SK-N-SH treated with all-trans-retinoic acid at 6 μM for 48 hours (cell line): ENCODE results near the gene KRT20.

Experiments used
- ATAC-seq: fragments of 200-7000 bp; cut with Tn5 transposase; 3 replicates; pipeline ENCODE4 v1.9.1; 2020; ENCODE audit warnings: mild to moderate bottlenecking, moderate library complexity
- ARNTL ChIP-seq: fragments of 450-650 bp; formaldehyde crosslinking; IDR thresholded peaks from 2 replicates; pipeline ENCODE4 v1.5.0; 2020; ENCODE audit warnings: low read depth, mild to moderate bottlenecking, moderate library complexity, borderline replicate concordance
- CREB5 ChIP-seq: fragments of 250-450 bp; sonication (Bioruptor Pico); IDR thresholded peaks from 2 replicates; pipeline ENCODE4 v1.5.1; 2020; ENCODE audit warnings: low read depth, mild to moderate bottlenecking, moderate library complexity
- CSDC2 ChIP-seq: fragments of 250-450 bp; sonication (Bioruptor Pico); IDR thresholded peaks from 2 replicates; pipeline ENCODE4 v1.5.0; 2020; ENCODE audit warnings: mild to moderate bottlenecking, moderate library complexity
- ESRRG ChIP-seq: fragments of 250-450 bp; sonication (Bioruptor Pico); IDR thresholded peaks from 2 replicates; pipeline ENCODE4 v1.6.1; 2021; ENCODE audit warnings: mild to moderate bottlenecking
- GLIS3 ChIP-seq: fragments of 250-450 bp; sonication (Bioruptor Pico); IDR thresholded peaks from 2 replicates; pipeline ENCODE4 v1.5.0; 2020; ENCODE audit warnings: mild to moderate bottlenecking, moderate library complexity
- ISL1 ChIP-seq: fragments of 250-450 bp; sonication (Bioruptor Pico); IDR thresholded peaks from 2 replicates; pipeline ENCODE4 v2.1.2; 2022; ENCODE audit warnings: mild to moderate bottlenecking, moderate library complexity
- OSR1 ChIP-seq: fragments of 250-450 bp; sonication (Bioruptor Pico); IDR thresholded peaks from 2 replicates; pipeline ENCODE4 v1.8.0; 2022; ENCODE audit warnings: moderate library complexity, mild to moderate bottlenecking, inconsistent platforms
- PPARA ChIP-seq: fragments of 250-450 bp; sonication (Bioruptor Pico); IDR thresholded peaks from 2 replicates; pipeline ENCODE4 v1.5.0; 2020; ENCODE audit warnings: mild to moderate bottlenecking, borderline replicate concordance
- RARB ChIP-seq: fragments of 250-450 bp; sonication (Bioruptor Pico); IDR thresholded peaks from 2 replicates; pipeline ENCODE4 v1.8.0; 2021; ENCODE audit warnings: mild to moderate bottlenecking, moderate library complexity
- SNAI2 ChIP-seq: fragments of 250-450 bp; sonication (Bioruptor Pico); IDR thresholded peaks from 2 replicates; pipeline ENCODE4 v1.5.0; 2020; ENCODE audit warnings: mild to moderate bottlenecking, moderate library complexity
- TCF4 ChIP-seq: fragments of 250-450 bp; sonication (Bioruptor Pico); IDR thresholded peaks from 2 replicates; pipeline ENCODE4 v1.8.0; 2021; ENCODE audit warnings: mild to moderate bottlenecking, moderate library complexity, borderline replicate concordance
- TOX ChIP-seq: fragments of 250-450 bp; sonication (Bioruptor Pico); IDR thresholded peaks from 2 replicates; pipeline ENCODE4 v1.8.0; 2021; ENCODE audit warnings: mild to moderate bottlenecking, moderate library complexity, borderline replicate concordance
- TSHZ2 ChIP-seq: fragments of 250-450 bp; sonication (Bioruptor Pico); IDR thresholded peaks from 2 replicates; pipeline ENCODE4 v1.5.0; 2020; ENCODE audit warnings: mild to moderate bottlenecking, moderate library complexity
- ZC3H10 ChIP-seq: fragments of 250-450 bp; sonication (Bioruptor Pico); IDR thresholded peaks from 2 replicates; pipeline ENCODE4 v1.5.1; 2021; ENCODE audit warnings: mild to moderate bottlenecking, moderate library complexity
- ZFP3 ChIP-seq: fragments of 250-450 bp; sonication (Bioruptor Pico); IDR thresholded peaks from 2 replicates; pipeline ENCODE4 v1.5.0; 2020; ENCODE audit warnings: mild to moderate bottlenecking, moderate library complexity
- ZNF565 ChIP-seq: fragments of 450-650 bp; formaldehyde crosslinking; conservative IDR thresholded peaks from 2 replicates; pipeline ENCODE4 v1.5.0; 2020; ENCODE audit warnings: low read depth, mild to moderate bottlenecking, moderate library complexity
- ZNF70 ChIP-seq: fragments of 450-650 bp; formaldehyde crosslinking; IDR thresholded peaks from 2 replicates; pipeline ENCODE4 v1.5.0; 2020; ENCODE audit warnings: mild to moderate bottlenecking, moderate library complexity
- ZNF8 ChIP-seq: fragments of 450-650 bp; formaldehyde crosslinking; IDR thresholded peaks from 2 replicates; pipeline ENCODE4 v1.5.0; 2020; ENCODE audit warnings: mild to moderate bottlenecking, moderate library complexity
- TF ChIP-seq, protein P1 (sequence below): fragments of 250-450 bp; sonication (Bioruptor Pico); IDR thresholded peaks from 2 replicates; pipeline ENCODE4 v1.5.1; 2021; ENCODE audit warnings: mild to moderate bottlenecking, moderate library complexity
- TF ChIP-seq, protein P2 (sequence below): fragments of 250-450 bp; sonication (Bioruptor Pico); IDR thresholded peaks from 2 replicates; pipeline ENCODE4 v1.8.0; 2020; ENCODE audit warnings: mild to moderate bottlenecking, moderate library complexity, borderline replicate concordance

Gene KRT20

DNA sequence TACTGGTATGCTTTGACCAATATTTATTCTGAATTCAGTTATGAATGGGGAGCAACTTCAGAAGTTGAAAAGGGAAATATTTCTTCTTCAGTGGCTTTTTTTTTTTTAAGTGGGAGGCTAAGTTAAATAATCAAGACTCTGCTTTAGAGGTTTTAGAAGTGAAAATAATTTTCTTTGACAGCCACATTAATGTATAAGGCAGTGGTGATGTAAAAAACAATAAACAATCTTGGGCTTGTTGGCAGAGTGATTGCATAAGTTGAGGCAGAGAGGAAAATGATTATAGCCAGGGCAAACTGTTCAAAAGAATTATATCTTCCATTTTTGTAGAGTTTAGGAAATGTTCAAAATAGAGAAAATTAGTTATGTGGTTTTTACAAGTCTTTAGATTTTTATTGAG lies 12.6 kb downstream of the KRT20 start:
- TF ChIP-seq ESRRG (no peak), ZFP3 (no peak), RARB (no peak), ARNTL (no peak), SNAI2 (CRISPR knock-in tag) (no peak), CREB5 (no peak), TSHZ2 (no peak), PPARA (no peak), ZNF565 (CRISPR knock-in tag) (no peak), ZNF70 (no peak), OSR1 (CRISPR knock-in tag) (no peak), TCF4 (no peak), ZC3H10 (CRISPR knock-in tag) (no peak)
- TF ChIP-seq, protein P1, sequence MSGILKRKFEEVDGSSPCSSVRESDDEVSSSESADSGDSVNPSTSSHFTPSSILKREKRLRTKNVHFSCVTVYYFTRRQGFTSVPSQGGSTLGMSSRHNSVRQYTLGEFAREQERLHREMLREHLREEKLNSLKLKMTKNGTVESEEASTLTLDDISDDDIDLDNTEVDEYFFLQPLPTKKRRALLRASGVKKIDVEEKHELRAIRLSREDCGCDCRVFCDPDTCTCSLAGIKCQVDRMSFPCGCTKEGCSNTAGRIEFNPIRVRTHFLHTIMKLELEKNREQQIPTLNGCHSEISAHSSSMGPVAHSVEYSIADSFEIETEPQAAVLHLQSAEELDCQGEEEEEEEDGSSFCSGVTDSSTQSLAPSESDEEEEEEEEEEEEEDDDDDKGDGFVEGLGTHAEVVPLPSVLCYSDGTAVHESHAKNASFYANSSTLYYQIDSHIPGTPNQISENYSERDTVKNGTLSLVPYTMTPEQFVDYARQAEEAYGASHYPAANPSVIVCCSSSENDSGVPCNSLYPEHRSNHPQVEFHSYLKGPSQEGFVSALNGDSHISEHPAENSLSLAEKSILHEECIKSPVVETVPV (CRISPR knock-in tag), result no peak
- no peak for ATAC-seq

- TF ChIP-seq ZNF8 (CRISPR knock-in tag), result no peak
- no peak for TF ChIP-seq ISL1 (CRISPR knock-in tag)
- TF ChIP-seq ZNF565 (CRISPR knock-in tag), result no peak
- no peak for TF ChIP-seq ESRRG
- TF ChIP-seq CSDC2 (CRISPR knock-in tag), result no peak
- TF ChIP-seq ZC3H10 (CRISPR knock-in tag), result no peak
- no peak for ATAC-seq
These were observed 13.7 kb downstream of the KRT20 start for GRCh38 chr17:40871316-40871715.

GRCh38 chr17:40870136-40870535 lies 14.9 kb downstream of the KRT20 start:
- TF ChIP-seq ZNF70 (no peak), TOX (CRISPR knock-in tag) (no peak), GLIS3 (no peak), ESRRG (no peak), RARB (no peak)
- ATAC-seq, result no peak

DNA sequence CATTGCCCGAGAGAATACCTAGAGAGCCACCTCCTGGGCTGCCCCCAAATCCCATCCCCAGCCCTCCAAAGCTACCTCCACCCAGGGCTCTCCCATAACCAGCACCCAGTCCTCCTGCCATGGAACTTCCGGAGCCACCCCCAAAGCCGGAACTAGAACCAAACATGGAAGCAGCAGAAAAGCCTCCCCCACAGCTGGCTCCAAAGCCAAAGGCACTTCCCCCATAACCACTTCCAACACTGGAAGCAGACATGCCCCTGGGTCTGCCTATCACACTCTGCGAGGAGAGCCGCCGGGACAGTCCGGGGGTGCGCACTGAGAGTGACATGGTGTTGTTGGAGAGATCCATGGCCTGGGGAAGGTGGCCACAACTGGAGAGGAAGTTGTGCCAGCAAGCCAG lies 18.2 kb downstream of the KRT20 start, which contains the start of gene KRT12:
KRT12 (minus strand) TSS at position 386 of the 400 bp plus-strand sequence; CDS start at position 349, 37 bp downstream.
- no peak for ATAC-seq
- TF ChIP-seq ZNF8 (CRISPR knock-in tag) (no peak), ISL1 (CRISPR knock-in tag) (no peak), TOX (CRISPR knock-in tag) (no peak)

DNA sequence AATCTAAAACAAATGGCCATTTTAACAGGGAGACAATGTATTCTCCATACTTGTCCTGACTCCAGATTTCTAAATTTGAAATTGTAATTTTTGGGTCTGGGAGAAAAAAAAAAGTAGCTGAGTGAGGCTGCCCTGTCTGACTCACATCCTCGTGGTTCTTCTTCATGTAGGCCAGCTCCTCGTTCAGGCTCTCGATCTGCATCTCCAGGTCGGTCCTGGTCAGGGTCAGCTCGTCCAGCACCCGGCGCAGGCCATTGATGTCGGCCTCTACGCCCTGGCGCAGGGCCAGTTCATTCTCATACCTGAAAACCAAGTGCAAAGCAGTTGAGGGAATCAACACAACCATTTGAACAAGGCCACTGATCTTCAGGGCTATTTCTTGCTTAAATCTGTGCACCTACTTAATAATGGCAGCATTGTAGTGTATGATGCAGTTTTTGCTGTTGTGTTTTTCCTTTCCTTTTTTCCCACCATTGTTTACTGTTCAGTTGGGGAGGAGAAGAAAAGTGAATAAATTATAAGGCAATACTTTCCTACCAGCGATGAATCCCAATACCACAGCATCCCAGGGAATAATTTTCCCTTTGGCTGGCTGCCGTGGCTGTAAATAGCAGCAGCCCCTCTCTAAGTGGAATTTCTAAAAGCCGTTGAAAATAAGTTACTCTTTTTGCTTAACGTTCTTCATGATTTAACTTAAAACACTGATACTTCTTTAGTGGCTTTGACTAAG lies 20.2 kb downstream of the KRT20 start:
- no peak for TF ChIP-seq SNAI2 (CRISPR knock-in tag)
- ATAC-seq, result no peak

GRCh38 chr17:40862985-40863733 lies 21.9 kb downstream of the KRT20 start:
- ATAC-seq, result no peak
- TF ChIP-seq CREB5 (no peak), TSHZ2 (no peak), GLIS3 (no peak), ZFP3 (no peak), OSR1 (CRISPR knock-in tag) (no peak), PPARA (no peak), TCF4 (no peak), ARNTL (no peak)
- TF ChIP-seq, protein P2, sequence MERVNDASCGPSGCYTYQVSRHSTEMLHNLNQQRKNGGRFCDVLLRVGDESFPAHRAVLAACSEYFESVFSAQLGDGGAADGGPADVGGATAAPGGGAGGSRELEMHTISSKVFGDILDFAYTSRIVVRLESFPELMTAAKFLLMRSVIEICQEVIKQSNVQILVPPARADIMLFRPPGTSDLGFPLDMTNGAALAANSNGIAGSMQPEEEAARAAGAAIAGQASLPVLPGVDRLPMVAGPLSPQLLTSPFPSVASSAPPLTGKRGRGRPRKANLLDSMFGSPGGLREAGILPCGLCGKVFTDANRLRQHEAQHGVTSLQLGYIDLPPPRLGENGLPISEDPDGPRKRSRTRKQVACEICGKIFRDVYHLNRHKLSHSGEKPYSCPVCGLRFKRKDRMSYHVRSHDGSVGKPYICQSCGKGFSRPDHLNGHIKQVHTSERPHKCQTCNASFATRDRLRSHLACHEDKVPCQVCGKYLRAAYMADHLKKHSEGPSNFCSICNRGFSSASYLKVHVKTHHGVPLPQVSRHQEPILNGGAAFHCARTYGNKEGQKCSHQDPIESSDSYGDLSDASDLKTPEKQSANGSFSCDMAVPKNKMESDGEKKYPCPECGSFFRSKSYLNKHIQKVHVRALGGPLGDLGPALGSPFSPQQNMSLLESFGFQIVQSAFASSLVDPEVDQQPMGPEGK (CRISPR knock-in tag), result no peak
